RWPE2 (cell line): ENCODE measurements around the gene CAST.

Experiments used
- ATAC-seq: fragments of 200-7000 bp; cut with Tn5 transposase; 3 replicates; pipeline ENCODE4 v1.9.1; 2021; ENCODE audit warnings: low read depth
- DNase-seq: peaks from one replicate; pipeline ENCODE4 v3.0.0-alpha.2; 2020; ENCODE audit warnings: low spot score
- H3K27ac ChIP-seq: fragments of 450-650 bp; 2 replicates; pipeline ENCODE4 v1.5.1; 2017; ENCODE audit warnings: mild to moderate bottlenecking; ENCODE audit not compliant: poor library complexity, severe bottlenecking
- H3K27me3 ChIP-seq: fragments of 250-450 bp; sonication (Bioruptor Pico); 2 replicates; pipeline ENCODE4 v1.5.1; 2021; ENCODE audit warnings: mild to moderate bottlenecking, moderate library complexity; ENCODE audit not compliant: insufficient read depth, poor library complexity, severe bottlenecking
- H3K36me3 ChIP-seq: fragments of 250-450 bp; sonication (Bioruptor Pico); 2 replicates; pipeline ENCODE4 v1.5.1; 2020; ENCODE audit warnings: low read depth, mild to moderate bottlenecking, moderate library complexity
- H3K4me1 ChIP-seq: fragments of 250-450 bp; sonication (Bioruptor Pico); 2 replicates; pipeline ENCODE4 v1.5.1; 2021; ENCODE audit warnings: mild to moderate bottlenecking, moderate library complexity; ENCODE audit not compliant: insufficient read depth, poor library complexity, severe bottlenecking
- H3K4me3 ChIP-seq: fragments of 250-450 bp; sonication (Bioruptor Pico); 2 replicates; pipeline ENCODE4 v1.5.1; 2021; ENCODE audit warnings: mild to moderate bottlenecking, moderate library complexity; ENCODE audit not compliant: severe bottlenecking
- H3K9me3 ChIP-seq: fragments of 250-450 bp; sonication (Bioruptor Pico); 2 replicates; pipeline ENCODE4 v1.5.1; 2021; ENCODE audit warnings: mild to moderate bottlenecking, moderate library complexity; ENCODE audit not compliant: severe bottlenecking
- CTCF ChIP-seq: fragments of 450-650 bp; IDR thresholded peaks from one replicate; pipeline ENCODE4 v1.5.1; 2017; ENCODE audit warnings: mild to moderate bottlenecking, moderate library complexity; ENCODE audit not compliant: poor library complexity, severe bottlenecking

The CAST gene

GRCh38 chr5:96691503-96692303 is 29.5 kb downstream of the CAST start:
- DNase-seq (no peak), ATAC-seq (peak; percentile 75)
- H3K27me3 ChIP-seq: no peaks in the 10 kb centered on the region
- peaks cover 35% of the 10 kb centered on the region for H3K4me1 ChIP-seq
- H3K4me3 ChIP-seq: no peak overlapping the region
- TF ChIP-seq CTCF: peak; percentile 42
- no peaks in the 10 kb centered on the region for H3K9me3 ChIP-seq
- H3K36me3 ChIP-seq: peaks cover 52% of the 10 kb centered on the region
- peak overlapping the region; percentile 64 for H3K27ac ChIP-seq

GRCh38 chr5:96692441-96692840 is 30.3 kb downstream of the CAST start:
- Histone ChIP-seq H3K27ac (peak overlapping the region; percentile 64), H3K27me3 (no peaks in the 10 kb centered on the region), H3K4me1 (peaks cover 35% of the 10 kb centered on the region), H3K4me3 (no peak overlapping the region), H3K9me3 (no peaks in the 10 kb centered on the region), H3K36me3 (peaks cover 59% of the 10 kb centered on the region)
- no peak for DNase-seq
- peak; percentile 55 for ATAC-seq
- TF ChIP-seq CTCF: no peak

GRCh38 chr5:96699186-96699820 is 37.1 kb downstream of the CAST start:
- no peaks in the 10 kb centered on the region for H3K9me3 ChIP-seq
- H3K4me1 ChIP-seq: peaks cover 49% of the 10 kb centered on the region
- peaks cover 54% of the 10 kb centered on the region for H3K36me3 ChIP-seq
- ATAC-seq (no peak), DNase-seq (no peak)
- no peak for TF ChIP-seq CTCF
- H3K27me3 ChIP-seq: no peaks in the 10 kb centered on the region
- H3K27ac ChIP-seq: peak overlapping the region; percentile 95
- no peak overlapping the region for H3K4me3 ChIP-seq

- ATAC-seq: peak; percentile 82
- H3K27ac ChIP-seq: peak overlapping the region; percentile 95
- H3K4me3 ChIP-seq: peak overlapping the region; percentile 51
- H3K9me3 ChIP-seq: no peaks in the 10 kb centered on the region
- peak; percentile 98 for DNase-seq
- H3K36me3 ChIP-seq: peaks cover 38% of the 10 kb centered on the region
- H3K4me1 ChIP-seq: peaks cover 80% of the 10 kb centered on the region
- no peak for TF ChIP-seq CTCF
- no peaks in the 10 kb centered on the region for H3K27me3 ChIP-seq
Measured at GRCh38 chr5:96702503-96703383, 40.6 kb downstream of the CAST start.
